ENCODE data around the gene CRB2. TPM values are rescaled to one million over a fixed set of nuclear protein-coding genes. Genes with fewer than 3 reads are reported as not detected.
A peak's percentile ranks its signal among the peaks of the same experiment; 100 is the strongest.

CRB2 gene
- polyA plus RNA-seq, 4 donors = 0.06 to 0.47 TPM; not detected in 2

GRCh38 chr9:123376218-123377071 lies 20.4 kb downstream of the CRB2 start:
- FAIRE-seq = no peak
- H3K27me3 ChIP-seq (ENCODE audit: control insufficient read depth in 3 of 3, insufficient read depth in 3 of 3, low read length in 3 of 3) = peaks cover 9 to 24% (median 22%) of the 10 kb centered on the region in 3 donors
- H3K4me3 ChIP-seq (ENCODE audit: low read depth in 1 of 3, low read length in 3 of 3) = no peak overlapping the region
- WGBS, 3 donors = 42 to 66% (median 52%) methylated on average over 24 of the region's 24 CpGs
- peaks cover 0 to 36% (median 0%) of the 10 kb centered on the region in 3 donors for H3K4me1 ChIP-seq (ENCODE audit: control insufficient read depth in 3 of 3, insufficient read depth in 2 of 3, low read depth in 1 of 3, low read length in 2 of 3)
- H3K36me3 ChIP-seq (ENCODE audit: control insufficient read depth in 3 of 3, insufficient read depth in 2 of 3, low read depth in 1 of 3, low read length in 3 of 3) = peaks cover 0 to 25% (median 0%) of the 10 kb centered on the region in 3 donors
- peak in 1 of 2 donors; percentile 33 for DNase-seq
- H3K9me3 ChIP-seq (ENCODE audit: control insufficient read depth in 2 of 2, insufficient read depth in 1 of 2, low read depth in 1 of 2, low read length in 1 of 2) = no peaks in the 10 kb centered on the region
- H3K27ac ChIP-seq (ENCODE audit: low read depth in 1 of 3, low read length in 2 of 3) = peak overlapping the region in 2 of 3 donors; percentile 5 to 41

GRCh38 chr9:123377211-123377971 lies 21.4 kb downstream of the CRB2 start:
- H3K27ac ChIP-seq (ENCODE audit: low read depth in 1 of 3, low read length in 2 of 3) = no peak overlapping the region
- H3K4me1 ChIP-seq (ENCODE audit: control insufficient read depth in 3 of 3, insufficient read depth in 2 of 3, low read depth in 1 of 3, low read length in 2 of 3) = peaks cover 0 to 36% (median 0%) of the 10 kb centered on the region in 3 donors
- H3K27me3 ChIP-seq (ENCODE audit: control insufficient read depth in 3 of 3, insufficient read depth in 3 of 3, low read length in 3 of 3) = peaks cover under 1 to 15% (median 14%) of the 10 kb centered on the region in 3 donors
- DNase-seq = peak; percentile 66 to 69
- FAIRE-seq = no peak
- no peak overlapping the region for H3K4me3 ChIP-seq (ENCODE audit: low read depth in 1 of 3, low read length in 3 of 3)
- H3K36me3 ChIP-seq (ENCODE audit: control insufficient read depth in 3 of 3, insufficient read depth in 2 of 3, low read depth in 1 of 3, low read length in 3 of 3) = peaks cover 0 to 32% (median 0%) of the 10 kb centered on the region in 3 donors
- WGBS, 3 donors = 32 to 60% (median 48%) methylated on average over 20 to 21 of the region's 21 CpGs
- H3K9me3 ChIP-seq (ENCODE audit: control insufficient read depth in 2 of 2, insufficient read depth in 1 of 2, low read depth in 1 of 2, low read length in 1 of 2) = no peaks in the 10 kb centered on the region

GRCh38 chr9:123378025-123378424 lies 22.0 kb downstream of the CRB2 start:
- DNase-seq = no peak
- no peak overlapping the region for H3K27ac ChIP-seq (ENCODE audit: low read depth in 1 of 3, low read length in 2 of 3)
- no peak overlapping the region for H3K4me3 ChIP-seq (ENCODE audit: low read depth in 1 of 3, low read length in 3 of 3)
- peaks cover 0 to 36% (median 0%) of the 10 kb centered on the region in 3 donors for H3K4me1 ChIP-seq (ENCODE audit: control insufficient read depth in 3 of 3, insufficient read depth in 2 of 3, low read depth in 1 of 3, low read length in 2 of 3)
- H3K27me3 ChIP-seq (ENCODE audit: control insufficient read depth in 3 of 3, insufficient read depth in 3 of 3, low read length in 3 of 3) = peaks cover 0 to 10% (median 8%) of the 10 kb centered on the region in 3 donors
- H3K9me3 ChIP-seq (ENCODE audit: control insufficient read depth in 2 of 2, insufficient read depth in 1 of 2, low read depth in 1 of 2, low read length in 1 of 2) = no peaks in the 10 kb centered on the region
- peaks cover 0 to 38% (median 0%) of the 10 kb centered on the region in 3 donors for H3K36me3 ChIP-seq (ENCODE audit: control insufficient read depth in 3 of 3, insufficient read depth in 2 of 3, low read depth in 1 of 3, low read length in 3 of 3)
- no peak for FAIRE-seq
- 51 to 64% (median 62%) methylated on average over 10 of the region's 10 CpGs for WGBS, 3 donors

GRCh38 chr9:123378956-123379660 lies 23.1 kb downstream of the CRB2 start:
- no peaks in the 10 kb centered on the region for H3K9me3 ChIP-seq (ENCODE audit: control insufficient read depth in 2 of 2, insufficient read depth in 1 of 2, low read depth in 1 of 2, low read length in 1 of 2)
- H3K27me3 ChIP-seq (ENCODE audit: control insufficient read depth in 3 of 3, insufficient read depth in 3 of 3, low read length in 3 of 3) = peaks cover 0 to 4% (median 0%) of the 10 kb centered on the region in 3 donors
- peaks cover 0 to 49% (median 0%) of the 10 kb centered on the region in 3 donors for H3K36me3 ChIP-seq (ENCODE audit: control insufficient read depth in 3 of 3, insufficient read depth in 2 of 3, low read depth in 1 of 3, low read length in 3 of 3)
- 63 to 86% (median 74%) methylated on average over 30 of the region's 30 CpGs for WGBS, 3 donors
- no peak overlapping the region for H3K27ac ChIP-seq (ENCODE audit: low read depth in 1 of 3, low read length in 2 of 3)
- H3K4me1 ChIP-seq (ENCODE audit: control insufficient read depth in 3 of 3, insufficient read depth in 2 of 3, low read depth in 1 of 3, low read length in 2 of 3) = peaks cover 0 to 36% (median 0%) of the 10 kb centered on the region in 3 donors
- FAIRE-seq (no peak), DNase-seq (no peak)
- H3K4me3 ChIP-seq (ENCODE audit: low read depth in 1 of 3, low read length in 3 of 3) = no peak overlapping the region

- WGBS, 3 donors = 90 to 93% (median 91%) methylated on average over 23 to 28 of the region's 28 CpGs
- no peak for FAIRE-seq
- Histone ChIP-seq H3K9me3 (ENCODE audit: control insufficient read depth in 2 of 2, insufficient read depth in 1 of 2, low read depth in 1 of 2, low read length in 1 of 2) (no peaks in the 10 kb centered on the region), H3K4me3 (ENCODE audit: low read depth in 1 of 3, low read length in 3 of 3) (no peak overlapping the region), H3K27ac (ENCODE audit: low read depth in 1 of 3, low read length in 2 of 3) (no peak overlapping the region), H3K27me3 (ENCODE audit: control insufficient read depth in 3 of 3, insufficient read depth in 3 of 3, low read length in 3 of 3) (no peaks in the 10 kb centered on the region), H3K36me3 (ENCODE audit: control insufficient read depth in 3 of 3, insufficient read depth in 2 of 3, low read depth in 1 of 3, low read length in 3 of 3) (peaks cover 0 to 54% (median 0%) of the 10 kb centered on the region in 3 donors), H3K4me1 (ENCODE audit: control insufficient read depth in 3 of 3, insufficient read depth in 2 of 3, low read depth in 1 of 3, low read length in 2 of 3) (peaks cover 0 to 20% (median 0%) of the 10 kb centered on the region in 3 donors)
- DNase-seq = no peak
Measured at GRCh38 chr9:123380852-123381705, 25.1 kb downstream of the CRB2 start.

GRCh38 chr9:123382653-123383511 lies 26.9 kb downstream of the CRB2 start:
- Histone ChIP-seq H3K27me3 (ENCODE audit: control insufficient read depth in 3 of 3, insufficient read depth in 3 of 3, low read length in 3 of 3) (no peaks in the 10 kb centered on the region), H3K9me3 (ENCODE audit: control insufficient read depth in 2 of 2, insufficient read depth in 1 of 2, low read depth in 1 of 2, low read length in 1 of 2) (no peaks in the 10 kb centered on the region), H3K27ac (ENCODE audit: low read depth in 1 of 3, low read length in 2 of 3) (no peak overlapping the region), H3K36me3 (ENCODE audit: control insufficient read depth in 3 of 3, insufficient read depth in 2 of 3, low read depth in 1 of 3, low read length in 3 of 3) (peaks cover 0 to 58% (median 0%) of the 10 kb centered on the region in 3 donors), H3K4me1 (ENCODE audit: control insufficient read depth in 3 of 3, insufficient read depth in 2 of 3, low read depth in 1 of 3, low read length in 2 of 3) (peaks cover 0 to 3% (median 0%) of the 10 kb centered on the region in 3 donors), H3K4me3 (ENCODE audit: low read depth in 1 of 3, low read length in 3 of 3) (no peak overlapping the region)
- 91 to 93% (median 93%) methylated on average over 27 of the region's 27 CpGs for WGBS, 3 donors
- FAIRE-seq = no peak
- no peak for DNase-seq

Data from small intestine (tissue), 7 donors.